SK-N-SH treated with all-trans-retinoic acid at 6 μM for 48 hours (cell line): Measurements from ENCODE around the gene MAP3K20.

Experiments used
- ATAC-seq: fragments of 200-7000 bp; cut with Tn5 transposase; 3 replicates; pipeline ENCODE4 v1.9.1; 2020; ENCODE audit warnings: mild to moderate bottlenecking, moderate library complexity
- ARNTL ChIP-seq: fragments of 450-650 bp; formaldehyde crosslinking; IDR thresholded peaks from 2 replicates; pipeline ENCODE4 v1.5.0; 2020; ENCODE audit warnings: low read depth, mild to moderate bottlenecking, moderate library complexity, borderline replicate concordance
- BACH2 ChIP-seq: fragments of 250-450 bp; sonication (Bioruptor Pico); IDR thresholded peaks from 2 replicates; pipeline ENCODE4 v1.9.0; 2021; ENCODE audit warnings: mild to moderate bottlenecking, borderline replicate concordance
- CSDC2 ChIP-seq: fragments of 250-450 bp; sonication (Bioruptor Pico); IDR thresholded peaks from 2 replicates; pipeline ENCODE4 v1.5.0; 2020; ENCODE audit warnings: mild to moderate bottlenecking, moderate library complexity
- ESRRG ChIP-seq: fragments of 250-450 bp; sonication (Bioruptor Pico); IDR thresholded peaks from 2 replicates; pipeline ENCODE4 v1.6.1; 2021; ENCODE audit warnings: mild to moderate bottlenecking
- GLIS3 ChIP-seq: fragments of 250-450 bp; sonication (Bioruptor Pico); IDR thresholded peaks from 2 replicates; pipeline ENCODE4 v1.5.0; 2020; ENCODE audit warnings: mild to moderate bottlenecking, moderate library complexity
- OSR1 ChIP-seq: fragments of 250-450 bp; sonication (Bioruptor Pico); IDR thresholded peaks from 2 replicates; pipeline ENCODE4 v1.8.0; 2022; ENCODE audit warnings: moderate library complexity, mild to moderate bottlenecking, inconsistent platforms
- PATZ1 ChIP-seq: fragments of 250-450 bp; sonication (Bioruptor Pico); IDR thresholded peaks from 2 replicates; pipeline ENCODE4 v1.8.0; 2020; ENCODE audit warnings: mild to moderate bottlenecking, moderate library complexity, borderline replicate concordance
- POU6F1 ChIP-seq: fragments of 250-450 bp; sonication (Bioruptor Pico); IDR thresholded peaks from 2 replicates; pipeline ENCODE4 v1.8.0; 2021; ENCODE audit warnings: low read depth, mild to moderate bottlenecking, moderate library complexity, borderline replicate concordance
- PPARA ChIP-seq: fragments of 250-450 bp; sonication (Bioruptor Pico); IDR thresholded peaks from 2 replicates; pipeline ENCODE4 v1.5.0; 2020; ENCODE audit warnings: mild to moderate bottlenecking, borderline replicate concordance
- SNAI2 ChIP-seq: fragments of 250-450 bp; sonication (Bioruptor Pico); IDR thresholded peaks from 2 replicates; pipeline ENCODE4 v1.5.0; 2020; ENCODE audit warnings: mild to moderate bottlenecking, moderate library complexity
- TCF4 ChIP-seq: fragments of 250-450 bp; sonication (Bioruptor Pico); IDR thresholded peaks from 2 replicates; pipeline ENCODE4 v1.8.0; 2021; ENCODE audit warnings: mild to moderate bottlenecking, moderate library complexity, borderline replicate concordance
- TOX ChIP-seq: fragments of 250-450 bp; sonication (Bioruptor Pico); IDR thresholded peaks from 2 replicates; pipeline ENCODE4 v1.8.0; 2021; ENCODE audit warnings: mild to moderate bottlenecking, moderate library complexity, borderline replicate concordance
- ZC3H10 ChIP-seq: fragments of 250-450 bp; sonication (Bioruptor Pico); IDR thresholded peaks from 2 replicates; pipeline ENCODE4 v1.5.1; 2021; ENCODE audit warnings: mild to moderate bottlenecking, moderate library complexity
- ZFP3 ChIP-seq: fragments of 250-450 bp; sonication (Bioruptor Pico); IDR thresholded peaks from 2 replicates; pipeline ENCODE4 v1.5.0; 2020; ENCODE audit warnings: mild to moderate bottlenecking, moderate library complexity
- ZFP30 ChIP-seq: fragments of 450-650 bp; formaldehyde crosslinking; IDR thresholded peaks from 2 replicates; pipeline ENCODE4 v1.5.0; 2022; ENCODE audit warnings: mild to moderate bottlenecking, moderate library complexity
- ZNF70 ChIP-seq: fragments of 450-650 bp; formaldehyde crosslinking; IDR thresholded peaks from 2 replicates; pipeline ENCODE4 v1.5.0; 2020; ENCODE audit warnings: mild to moderate bottlenecking, moderate library complexity
- ZNF8 ChIP-seq: fragments of 450-650 bp; formaldehyde crosslinking; IDR thresholded peaks from 2 replicates; pipeline ENCODE4 v1.5.0; 2020; ENCODE audit warnings: mild to moderate bottlenecking, moderate library complexity
- TF ChIP-seq, protein P1 (sequence below): fragments of 250-450 bp; sonication (Bioruptor Pico); IDR thresholded peaks from 2 replicates; pipeline ENCODE4 v1.5.0; 2020; ENCODE audit warnings: mild to moderate bottlenecking, moderate library complexity
- TF ChIP-seq, protein P2 (sequence below): fragments of 250-450 bp; sonication (Bioruptor Pico); IDR thresholded peaks from 2 replicates; pipeline ENCODE4 v1.5.1; 2020; ENCODE audit warnings: low read depth, mild to moderate bottlenecking, moderate library complexity
- TF ChIP-seq, protein P3 (sequence below): fragments of 250-450 bp; sonication (Bioruptor Pico); IDR thresholded peaks from 2 replicates; pipeline ENCODE4 v1.5.1; 2021; ENCODE audit warnings: mild to moderate bottlenecking, moderate library complexity

Gene MAP3K20

DNA sequence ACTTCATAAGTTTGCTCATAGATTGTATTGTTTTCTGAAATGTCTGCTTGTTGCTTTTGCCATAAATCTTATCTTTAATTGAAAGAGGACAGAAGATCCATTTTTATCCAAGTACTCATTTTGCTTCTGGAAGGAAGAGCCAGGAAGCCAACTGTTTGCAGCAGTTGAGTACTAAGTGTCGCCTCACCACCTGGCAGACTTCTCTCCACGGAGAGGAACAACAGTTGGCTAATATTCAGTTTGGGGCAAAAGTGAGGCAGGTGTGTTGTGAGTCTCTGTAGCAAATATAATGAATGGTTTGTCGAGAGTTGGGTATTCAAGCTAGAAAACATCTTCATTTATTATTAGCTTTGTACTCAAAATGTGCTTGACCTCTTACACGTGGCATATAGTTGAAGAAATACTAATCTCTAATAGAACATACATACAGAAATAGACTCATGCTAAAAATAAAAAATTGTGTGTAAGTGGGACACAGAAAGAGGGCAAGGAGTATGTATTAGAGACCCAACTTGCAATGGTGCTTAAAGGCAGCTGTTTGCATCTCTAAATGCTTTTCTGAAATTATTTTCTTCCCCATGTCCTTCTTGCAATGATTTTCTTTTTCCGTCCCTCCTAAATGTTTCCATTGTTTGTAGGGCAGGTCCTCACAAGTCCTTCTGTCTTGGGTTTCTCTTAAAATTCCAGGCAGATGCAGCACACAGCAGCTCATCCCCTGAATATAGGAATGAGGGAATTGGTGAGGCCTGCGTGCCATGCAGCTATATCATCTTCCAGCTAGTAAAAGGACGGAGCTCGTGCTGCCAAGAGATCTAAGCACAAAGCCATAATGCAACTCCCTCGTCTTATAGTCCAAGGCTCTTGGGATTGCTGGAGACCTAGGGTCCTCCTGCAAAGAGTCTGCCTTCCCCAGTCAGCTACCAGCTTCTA lies 44.8 kb upstream of the MAP3K20 start:
- ATAC-seq = no peak
- TF ChIP-seq TCF4 = no peak
- TF ChIP-seq ZC3H10 (CRISPR knock-in tag) = no peak
- no peak for TF ChIP-seq PPARA (CRISPR knock-in tag)
- TF ChIP-seq SNAI2 (CRISPR knock-in tag) = no peak
- TF ChIP-seq, protein P1, sequence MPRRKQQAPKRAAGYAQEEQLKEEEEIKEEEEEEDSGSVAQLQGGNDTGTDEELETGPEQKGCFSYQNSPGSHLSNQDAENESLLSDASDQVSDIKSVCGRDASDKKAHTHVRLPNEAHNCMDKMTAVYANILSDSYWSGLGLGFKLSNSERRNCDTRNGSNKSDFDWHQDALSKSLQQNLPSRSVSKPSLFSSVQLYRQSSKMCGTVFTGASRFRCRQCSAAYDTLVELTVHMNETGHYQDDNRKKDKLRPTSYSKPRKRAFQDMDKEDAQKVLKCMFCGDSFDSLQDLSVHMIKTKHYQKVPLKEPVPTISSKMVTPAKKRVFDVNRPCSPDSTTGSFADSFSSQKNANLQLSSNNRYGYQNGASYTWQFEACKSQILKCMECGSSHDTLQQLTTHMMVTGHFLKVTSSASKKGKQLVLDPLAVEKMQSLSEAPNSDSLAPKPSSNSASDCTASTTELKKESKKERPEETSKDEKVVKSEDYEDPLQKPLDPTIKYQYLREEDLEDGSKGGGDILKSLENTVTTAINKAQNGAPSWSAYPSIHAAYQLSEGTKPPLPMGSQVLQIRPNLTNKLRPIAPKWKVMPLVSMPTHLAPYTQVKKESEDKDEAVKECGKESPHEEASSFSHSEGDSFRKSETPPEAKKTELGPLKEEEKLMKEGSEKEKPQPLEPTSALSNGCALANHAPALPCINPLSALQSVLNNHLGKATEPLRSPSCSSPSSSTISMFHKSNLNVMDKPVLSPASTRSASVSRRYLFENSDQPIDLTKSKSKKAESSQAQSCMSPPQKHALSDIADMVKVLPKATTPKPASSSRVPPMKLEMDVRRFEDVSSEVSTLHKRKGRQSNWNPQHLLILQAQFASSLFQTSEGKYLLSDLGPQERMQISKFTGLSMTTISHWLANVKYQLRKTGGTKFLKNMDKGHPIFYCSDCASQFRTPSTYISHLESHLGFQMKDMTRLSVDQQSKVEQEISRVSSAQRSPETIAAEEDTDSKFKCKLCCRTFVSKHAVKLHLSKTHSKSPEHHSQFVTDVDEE (CRISPR knock-in tag) = no peak
- TF ChIP-seq, all 23 proteins: peak for 0

GRCh38 chr2:173032032-173032431 lies 43.6 kb upstream of the MAP3K20 start:
- TF ChIP-seq TOX (CRISPR knock-in tag) (no peak), GLIS3 (CRISPR knock-in tag) (no peak), ZC3H10 (CRISPR knock-in tag) (no peak), ARNTL (CRISPR knock-in tag) (no peak), PATZ1 (no peak), PPARA (CRISPR knock-in tag) (no peak), ZFP3 (CRISPR knock-in tag) (no peak), POU6F1 (CRISPR knock-in tag) (no peak), ZNF70 (CRISPR knock-in tag) (no peak)
- TF ChIP-seq, protein P2, sequence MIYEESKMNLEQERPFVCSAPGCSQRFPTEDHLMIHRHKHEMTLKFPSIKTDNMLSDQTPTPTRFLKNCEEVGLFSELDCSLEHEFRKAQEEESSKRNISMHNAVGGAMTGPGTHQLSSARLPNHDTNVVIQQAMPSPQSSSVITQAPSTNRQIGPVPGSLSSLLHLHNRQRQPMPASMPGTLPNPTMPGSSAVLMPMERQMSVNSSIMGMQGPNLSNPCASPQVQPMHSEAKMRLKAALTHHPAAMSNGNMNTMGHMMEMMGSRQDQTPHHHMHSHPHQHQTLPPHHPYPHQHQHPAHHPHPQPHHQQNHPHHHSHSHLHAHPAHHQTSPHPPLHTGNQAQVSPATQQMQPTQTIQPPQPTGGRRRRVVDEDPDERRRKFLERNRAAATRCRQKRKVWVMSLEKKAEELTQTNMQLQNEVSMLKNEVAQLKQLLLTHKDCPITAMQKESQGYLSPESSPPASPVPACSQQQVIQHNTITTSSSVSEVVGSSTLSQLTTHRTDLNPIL (CRISPR knock-in tag) = no peak
- ATAC-seq = no peak

DNA sequence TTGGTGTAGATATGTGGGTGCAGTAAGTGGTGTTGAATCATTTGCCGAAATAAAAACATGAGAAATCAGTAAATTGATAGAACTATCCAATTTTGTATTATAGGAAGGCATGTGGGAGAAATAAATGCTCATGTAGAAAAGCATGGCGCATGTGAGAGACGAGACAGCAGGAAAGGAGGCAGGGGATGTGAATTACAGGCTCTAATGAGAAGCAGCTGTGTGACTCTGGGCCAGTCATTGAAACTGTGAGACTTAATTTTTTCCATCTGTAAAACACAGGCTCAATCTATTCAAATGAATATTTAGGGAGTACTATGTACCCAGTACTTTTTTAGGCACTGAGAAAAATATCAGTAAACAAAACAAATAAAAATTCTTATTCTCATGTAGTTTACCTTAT lies 42.6 kb upstream of the MAP3K20 start:
- peak; percentile 78 for TF ChIP-seq TCF4
- no peak for TF ChIP-seq ZNF8 (CRISPR knock-in tag)
- TF ChIP-seq, all 23 proteins: peak for 1
- ATAC-seq = peak; percentile 79

DNA sequence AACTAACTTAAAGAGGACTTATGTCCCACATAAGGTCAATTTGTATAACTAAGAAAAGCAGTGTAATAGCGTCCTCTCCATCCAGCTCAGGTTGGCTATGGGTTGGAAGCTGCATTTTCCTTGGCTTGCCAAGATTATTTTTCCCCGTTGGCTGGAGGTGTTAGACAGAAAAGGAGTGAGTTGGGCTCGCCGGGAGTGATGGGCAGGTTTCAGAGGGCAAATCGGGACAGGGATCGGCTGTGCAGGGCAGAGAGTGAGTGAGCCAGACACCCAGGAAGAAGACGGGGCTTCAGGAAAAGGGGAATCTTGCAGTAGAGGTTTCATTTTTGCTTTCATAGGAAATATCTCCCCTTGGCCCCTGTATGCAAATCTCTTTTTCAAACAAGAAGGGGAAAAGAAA lies 41.5 kb upstream of the MAP3K20 start:
- ATAC-seq = peak; percentile 25; the same call in 1 of the 3 replicates
- TF ChIP-seq GLIS3 (CRISPR knock-in tag) = no peak
- TF ChIP-seq ZFP3 (CRISPR knock-in tag) = no peak
- TF ChIP-seq PPARA (CRISPR knock-in tag) = no peak
- no peak for TF ChIP-seq OSR1 (CRISPR knock-in tag)
- no peak for TF ChIP-seq BACH2
- TF ChIP-seq TOX (CRISPR knock-in tag) = no peak
- no peak for TF ChIP-seq POU6F1 (CRISPR knock-in tag)
- no peak for TF ChIP-seq CSDC2 (CRISPR knock-in tag)
- TF ChIP-seq ZFP30 (CRISPR knock-in tag) = no peak
- no peak for TF ChIP-seq SNAI2 (CRISPR knock-in tag)
- no peak for TF ChIP-seq TCF4
- TF ChIP-seq, protein P3, sequence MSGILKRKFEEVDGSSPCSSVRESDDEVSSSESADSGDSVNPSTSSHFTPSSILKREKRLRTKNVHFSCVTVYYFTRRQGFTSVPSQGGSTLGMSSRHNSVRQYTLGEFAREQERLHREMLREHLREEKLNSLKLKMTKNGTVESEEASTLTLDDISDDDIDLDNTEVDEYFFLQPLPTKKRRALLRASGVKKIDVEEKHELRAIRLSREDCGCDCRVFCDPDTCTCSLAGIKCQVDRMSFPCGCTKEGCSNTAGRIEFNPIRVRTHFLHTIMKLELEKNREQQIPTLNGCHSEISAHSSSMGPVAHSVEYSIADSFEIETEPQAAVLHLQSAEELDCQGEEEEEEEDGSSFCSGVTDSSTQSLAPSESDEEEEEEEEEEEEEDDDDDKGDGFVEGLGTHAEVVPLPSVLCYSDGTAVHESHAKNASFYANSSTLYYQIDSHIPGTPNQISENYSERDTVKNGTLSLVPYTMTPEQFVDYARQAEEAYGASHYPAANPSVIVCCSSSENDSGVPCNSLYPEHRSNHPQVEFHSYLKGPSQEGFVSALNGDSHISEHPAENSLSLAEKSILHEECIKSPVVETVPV (CRISPR knock-in tag) = no peak
- TF ChIP-seq ZNF8 (CRISPR knock-in tag) = no peak
- TF ChIP-seq ZC3H10 (CRISPR knock-in tag) = no peak
- no peak for TF ChIP-seq ESRRG (CRISPR knock-in tag)
- TF ChIP-seq, all 23 proteins: peak for 0
